GM10266 (cell line): Measurements from ENCODE around the gene ZNF546.

Source experiments
- DNase-seq: peaks from one replicate; pipeline ENCODE4 v3.0.0; 2012; ENCODE audit errors: extremely low spot score
- TF ChIP-seq, protein P1 (sequence below): IDR thresholded peaks from 2 replicates; pipeline ENCODE4 v1.5.1; 2012; ENCODE audit warnings: mild to moderate bottlenecking, low read depth; ENCODE audit not compliant: control insufficient read depth, insufficient read depth; ENCODE audit errors: missing control alignments

The ZNF546 gene

GRCh38 chr19:39970675-39971379, 26.0 kb upstream of the ZNF546 start, which contains the start of gene PSMC4:
Gene PSMC4, plus strand, starts transcription at chr19:39971165. Its CDS starts 38 bp downstream, at chr19:39971203.
- TF ChIP-seq, protein P1, sequence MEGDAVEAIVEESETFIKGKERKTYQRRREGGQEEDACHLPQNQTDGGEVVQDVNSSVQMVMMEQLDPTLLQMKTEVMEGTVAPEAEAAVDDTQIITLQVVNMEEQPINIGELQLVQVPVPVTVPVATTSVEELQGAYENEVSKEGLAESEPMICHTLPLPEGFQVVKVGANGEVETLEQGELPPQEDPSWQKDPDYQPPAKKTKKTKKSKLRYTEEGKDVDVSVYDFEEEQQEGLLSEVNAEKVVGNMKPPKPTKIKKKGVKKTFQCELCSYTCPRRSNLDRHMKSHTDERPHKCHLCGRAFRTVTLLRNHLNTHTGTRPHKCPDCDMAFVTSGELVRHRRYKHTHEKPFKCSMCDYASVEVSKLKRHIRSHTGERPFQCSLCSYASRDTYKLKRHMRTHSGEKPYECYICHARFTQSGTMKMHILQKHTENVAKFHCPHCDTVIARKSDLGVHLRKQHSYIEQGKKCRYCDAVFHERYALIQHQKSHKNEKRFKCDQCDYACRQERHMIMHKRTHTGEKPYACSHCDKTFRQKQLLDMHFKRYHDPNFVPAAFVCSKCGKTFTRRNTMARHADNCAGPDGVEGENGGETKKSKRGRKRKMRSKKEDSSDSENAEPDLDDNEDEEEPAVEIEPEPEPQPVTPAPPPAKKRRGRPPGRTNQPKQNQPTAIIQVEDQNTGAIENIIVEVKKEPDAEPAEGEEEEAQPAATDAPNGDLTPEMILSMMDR: peak; percentile 92

DNA sequence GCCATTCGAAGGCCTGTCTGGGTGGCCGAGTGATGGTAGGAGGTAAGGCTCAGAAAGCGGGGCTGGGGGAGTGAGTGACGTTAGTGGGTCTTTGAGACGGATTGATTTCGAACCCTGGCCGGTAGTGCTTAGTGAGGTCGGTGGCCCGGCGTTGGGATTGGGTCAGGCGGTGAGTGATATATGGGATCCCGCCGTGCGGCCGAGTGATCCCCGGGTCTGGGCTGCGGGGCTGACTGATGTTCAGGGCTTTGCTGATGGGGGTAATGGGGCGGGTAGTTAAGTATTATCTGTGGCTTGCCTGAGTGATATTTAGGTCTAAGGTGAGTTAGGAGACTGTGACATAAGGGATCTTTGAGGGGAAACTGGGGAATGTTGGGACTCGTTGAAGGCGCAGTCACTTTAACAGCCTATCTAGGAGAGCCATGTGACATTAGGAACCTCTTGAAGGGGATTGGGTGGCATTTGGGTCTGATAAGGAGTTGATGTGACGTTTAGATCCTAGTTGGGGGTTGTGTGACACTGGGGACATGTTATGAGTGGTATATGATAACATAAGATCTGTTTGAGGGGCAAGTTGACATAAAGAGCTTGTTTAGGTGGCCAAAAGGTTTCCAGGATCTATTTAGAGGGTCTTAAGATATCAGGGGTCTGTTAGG, 25.4 kb upstream of the ZNF546 start:
- DNase-seq: no peak
- TF ChIP-seq, protein P1: no peak

More at GRCh38 chr19:39970675-39971379, 26.0 kb upstream of the ZNF546 start, which contains the start of gene PSMC4:
- DNase-seq: peak; percentile 94

DNA sequence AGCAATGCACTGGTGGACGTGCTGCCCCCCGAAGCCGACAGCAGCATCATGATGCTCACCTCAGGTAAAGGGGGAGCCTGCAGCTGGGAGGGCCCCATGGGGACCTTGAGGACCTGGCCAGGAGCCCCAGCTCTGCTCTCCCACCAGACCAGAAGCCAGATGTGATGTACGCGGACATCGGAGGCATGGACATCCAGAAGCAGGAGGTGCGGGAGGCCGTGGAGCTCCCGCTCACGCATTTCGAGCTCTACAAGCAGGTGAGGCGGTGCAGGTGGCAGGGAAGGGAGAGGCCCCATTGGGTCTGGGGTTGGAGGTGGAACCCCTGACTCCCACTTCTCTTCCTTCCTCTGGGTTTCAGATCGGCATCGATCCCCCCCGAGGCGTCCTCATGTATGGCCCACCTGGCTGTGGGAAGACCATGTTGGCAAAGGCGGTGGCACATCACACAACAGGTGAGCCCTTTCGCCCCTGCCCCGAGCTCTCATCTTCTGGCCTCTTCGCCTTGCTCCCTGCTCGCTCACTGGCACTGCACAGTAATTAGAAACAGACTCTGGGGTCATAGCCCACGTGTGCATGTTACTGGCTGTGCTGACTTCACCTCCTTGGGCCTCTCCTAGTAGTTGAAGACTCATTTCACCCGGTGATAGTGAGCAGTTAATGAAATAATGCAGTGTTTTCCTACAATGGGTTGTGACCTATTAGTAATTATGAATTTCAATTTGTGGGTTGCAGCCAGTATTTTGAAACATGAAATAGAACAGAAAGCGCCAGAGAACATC, 22.3 kb upstream of the ZNF546 start:
- no peak for DNase-seq
- TF ChIP-seq, protein P1: no peak

- DNase-seq: no peak
- TF ChIP-seq, protein P1: no peak
These were observed 14.0 kb upstream of the ZNF546 start for GRCh38 chr19:39982883-39983282.

GRCh38 chr19:39983695-39984300, 13.1 kb upstream of the ZNF546 start:
- TF ChIP-seq, protein P1: no peak
- no peak for DNase-seq

GRCh38 chr19:39986643-39987042, 10.2 kb upstream of the ZNF546 start:
- DNase-seq: no peak
- TF ChIP-seq, protein P1: no peak
